Measurements from ENCODE around the gene NEDD4L.

- TF ChIP-seq ZNF8 (CRISPR knock-in tag; IDR thresholded peaks at IDR 0.05): no peak
- TF ChIP-seq CREB5 (CRISPR knock-in tag; IDR thresholded peaks at IDR 0.05; ENCODE audit: low read depth): no peak
Measured at GRCh38 chr18:58004317-58004716, 39.7 kb upstream of the NEDD4L start.
